RCC 7860 (cell line): Measurements from ENCODE around the gene SLC6A18.

ENCODE experiments used
- DNase-seq: peaks from one replicate; pipeline ENCODE4 v3.0.0-alpha.2; 2015; ENCODE audit warnings: low spot score
- FAIRE-seq: peaks from 2 replicates; lab custom pipeline; 2012; peaks lifted over from hg19 to GRCh38; lab: Jason Lieb, UNC

The SLC6A18 gene

DNA sequence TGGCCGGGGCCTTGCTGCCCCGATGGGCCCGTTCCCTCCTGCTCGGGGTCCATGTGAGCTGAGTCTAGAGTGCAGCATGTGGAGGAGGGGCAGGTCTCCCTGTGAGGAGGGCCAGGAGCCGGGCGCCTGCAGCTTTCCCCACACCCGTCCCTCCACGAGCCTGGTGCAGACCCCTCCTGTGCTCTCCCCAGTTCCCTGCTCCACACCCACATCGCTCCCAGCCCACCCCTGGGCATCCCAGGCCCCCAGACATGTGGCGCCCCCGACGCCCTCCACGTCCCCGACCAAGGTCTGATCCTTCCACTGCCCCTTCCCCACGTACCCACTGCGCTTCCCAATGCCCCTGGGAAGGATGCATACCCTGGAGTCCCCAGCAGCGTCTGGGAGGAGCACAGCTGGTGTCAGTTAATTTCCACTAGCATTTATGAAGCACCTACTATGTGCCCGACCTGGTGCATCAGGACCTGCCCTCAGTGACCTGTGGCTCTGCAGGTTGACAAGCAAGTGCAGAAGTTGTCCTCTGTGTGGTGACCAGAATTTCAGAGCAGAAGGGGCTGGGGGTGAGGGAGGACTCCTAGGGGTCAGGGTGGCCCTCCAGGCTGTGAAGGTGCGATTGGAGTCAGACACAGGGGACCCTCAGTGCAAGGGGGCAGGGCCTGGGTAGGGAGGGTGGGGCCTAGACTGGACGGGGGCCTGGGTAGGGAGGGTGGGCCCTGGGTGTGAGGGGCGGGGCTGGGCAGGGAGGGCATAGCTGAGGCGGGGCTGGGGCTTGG lies 10.8 kb upstream of the SLC6A18 start:
- DNase-seq: no peak
- no peak for FAIRE-seq

DNA sequence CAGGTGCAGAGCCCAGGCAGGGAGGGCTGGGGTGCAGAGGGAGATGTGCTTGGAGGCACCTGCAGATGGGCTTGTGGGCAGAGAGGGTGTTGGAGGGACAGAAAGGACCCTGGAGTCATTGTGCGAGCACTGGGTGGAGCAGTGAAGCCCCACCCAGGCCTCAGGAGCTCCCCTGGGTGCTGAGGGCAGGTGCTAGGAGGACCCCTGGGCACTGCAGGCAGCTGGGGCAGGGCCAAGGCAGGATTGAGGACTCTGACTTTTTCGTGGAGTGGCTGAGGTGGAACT lies 10.3 kb upstream of the SLC6A18 start:
- FAIRE-seq (no peak), DNase-seq (no peak)

DNA sequence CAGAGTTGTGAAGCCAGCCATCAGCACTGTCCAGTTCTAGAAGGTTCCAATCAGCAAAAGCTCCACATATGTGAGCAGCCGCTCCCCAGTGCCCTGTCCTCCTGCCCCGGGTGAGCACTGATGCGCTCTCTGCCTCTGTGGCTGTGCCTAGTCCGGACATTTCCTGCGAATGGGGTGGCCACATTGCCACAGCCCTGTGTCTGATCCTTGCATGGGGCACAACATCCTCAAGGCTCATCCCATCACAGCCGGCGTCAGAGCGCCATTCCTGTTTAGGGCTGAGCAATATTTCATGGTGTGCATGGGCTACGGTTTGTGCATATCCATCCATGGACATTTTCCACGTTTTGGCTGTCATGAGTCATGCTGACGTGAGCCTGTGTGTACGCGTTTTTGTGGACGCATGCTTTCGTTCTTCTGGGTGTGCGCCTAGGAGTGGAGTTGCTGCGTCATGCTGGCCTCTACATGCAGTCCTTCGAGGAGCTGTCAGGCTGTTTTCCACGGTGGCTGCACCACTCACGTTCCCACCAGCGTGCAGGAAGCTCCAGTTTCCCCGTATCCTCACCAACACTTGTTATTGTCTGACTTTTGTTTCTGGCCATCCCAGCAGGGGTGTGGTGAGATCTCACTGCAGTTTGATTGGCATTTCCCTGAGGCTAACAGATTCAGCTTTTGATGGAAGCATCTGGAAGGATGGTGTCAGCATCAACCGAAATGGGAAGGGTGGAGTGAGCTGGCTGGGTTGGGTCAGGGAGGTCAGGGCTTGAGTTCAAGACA lies 9.7 kb upstream of the SLC6A18 start:
- DNase-seq (no peak), FAIRE-seq (no peak)

DNA sequence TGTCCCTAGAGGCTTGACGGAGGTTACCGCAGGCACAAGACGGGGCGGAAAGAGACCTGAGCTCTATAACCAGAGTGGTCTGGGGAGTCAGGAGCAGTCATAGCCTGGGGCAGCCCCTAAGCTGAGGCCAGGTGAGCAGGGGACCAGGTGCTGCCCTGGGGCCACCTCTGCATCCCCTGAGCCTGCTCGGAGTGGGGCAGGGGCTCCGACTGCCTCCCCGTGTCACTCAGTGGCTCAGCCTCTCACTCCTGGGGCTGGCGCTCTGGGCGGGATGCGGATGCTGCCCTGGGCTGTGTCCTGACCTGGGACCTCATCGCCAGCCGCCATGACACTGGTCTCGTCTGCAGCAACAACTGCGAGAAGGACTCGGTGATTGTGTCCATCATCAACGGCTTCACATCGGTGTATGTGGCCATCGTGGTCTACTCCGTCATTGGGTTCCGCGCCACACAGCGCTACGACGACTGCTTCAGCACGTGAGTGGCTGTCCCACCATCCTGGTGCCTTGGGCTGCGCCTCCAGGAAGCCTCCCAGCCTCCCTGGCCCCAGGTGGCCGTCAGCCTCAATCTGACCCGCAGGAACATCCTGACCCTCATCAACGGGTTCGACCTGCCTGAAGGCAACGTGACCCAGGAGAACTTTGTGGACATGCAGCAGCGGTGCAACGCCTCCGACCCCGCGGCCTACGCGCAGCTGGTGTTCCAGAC lies 8.8 kb upstream of the SLC6A18 start:
- FAIRE-seq (no peak), DNase-seq (no peak)

DNA sequence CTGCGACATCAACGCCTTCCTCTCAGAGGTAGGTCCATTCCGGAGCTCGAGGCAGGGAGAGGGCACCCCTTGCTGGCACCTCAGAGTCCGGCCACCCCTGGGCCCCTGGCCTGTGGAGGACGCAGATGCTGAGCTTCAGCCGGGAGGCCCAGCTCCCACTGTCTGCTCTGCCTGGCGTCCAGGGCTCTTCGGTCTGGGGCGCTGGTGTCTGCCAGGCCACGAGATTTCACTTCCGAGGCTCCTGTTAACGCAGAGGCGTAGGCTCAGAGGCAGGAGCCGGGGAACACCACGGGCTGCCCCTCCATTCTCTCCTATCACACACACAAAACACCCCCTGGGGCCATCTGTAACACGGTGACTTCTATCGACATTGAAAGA lies 8.3 kb upstream of the SLC6A18 start:
- FAIRE-seq (no peak), DNase-seq (no peak)

DNA sequence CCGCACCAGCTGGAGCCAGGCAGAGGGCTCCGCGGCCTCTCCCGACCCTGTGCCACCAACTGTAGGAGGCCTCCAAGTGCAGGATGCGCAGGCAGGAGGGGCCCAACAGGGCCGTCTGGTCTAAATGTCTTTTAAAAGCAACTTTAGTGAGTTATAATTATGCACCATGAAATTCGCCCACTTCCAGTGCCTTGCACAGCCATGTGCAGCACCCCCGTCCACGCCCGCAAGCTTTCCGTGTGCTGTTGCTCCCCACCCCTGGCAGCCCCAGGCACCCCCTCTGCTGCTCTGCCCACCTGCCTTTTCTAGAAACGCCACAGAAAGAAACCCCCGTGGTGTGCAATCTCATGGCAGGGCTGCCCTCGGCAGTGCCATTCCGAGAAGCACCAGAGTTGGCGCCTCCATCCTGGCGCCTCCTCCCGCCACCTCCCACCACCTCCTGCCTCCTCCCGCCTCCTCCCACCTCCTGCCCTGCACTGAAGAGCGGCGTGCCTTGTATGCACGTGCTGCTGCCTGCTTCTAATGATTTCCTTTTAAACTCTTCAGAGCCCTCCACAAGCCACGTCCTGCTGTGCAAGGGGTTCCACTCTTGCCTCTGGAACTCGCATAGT lies 7.5 kb upstream of the SLC6A18 start:
- DNase-seq (no peak), FAIRE-seq (no peak)

DNA sequence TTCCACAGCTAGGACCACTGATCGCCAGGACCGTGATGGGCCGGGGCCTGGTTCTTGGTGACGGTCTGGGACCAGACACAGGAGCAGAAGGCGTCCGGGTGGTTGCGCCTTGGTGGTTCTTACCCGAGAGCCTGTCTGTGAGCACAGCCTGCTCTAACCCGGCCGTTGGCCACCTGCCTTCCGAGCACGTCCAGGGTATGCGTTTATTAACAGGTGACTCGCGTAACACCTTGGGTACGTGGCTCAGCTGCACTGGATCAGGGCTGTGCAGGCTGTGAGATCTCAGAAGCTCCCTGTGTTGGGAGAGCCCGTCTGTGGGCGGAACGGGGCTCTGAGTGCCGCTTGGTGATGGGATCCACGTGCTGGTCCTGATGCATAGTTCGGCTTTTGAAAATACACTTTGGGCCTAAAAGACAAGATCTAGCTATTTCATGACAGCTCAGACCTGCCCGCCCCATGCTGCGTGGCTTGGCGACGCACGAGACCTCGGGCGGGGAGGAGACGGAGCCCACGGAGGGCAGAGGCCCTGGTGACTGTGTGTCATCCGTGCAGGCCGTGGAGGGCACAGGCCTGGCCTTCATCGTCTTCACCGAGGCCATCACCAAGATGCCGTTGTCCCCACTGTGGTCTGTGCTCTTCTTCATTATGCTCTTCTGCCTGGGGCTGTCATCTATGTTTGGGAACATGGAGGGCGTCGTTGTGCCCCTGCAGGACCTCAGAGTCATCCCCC lies 6.7 kb upstream of the SLC6A18 start:
- FAIRE-seq: no peak
- no peak for DNase-seq

DNA sequence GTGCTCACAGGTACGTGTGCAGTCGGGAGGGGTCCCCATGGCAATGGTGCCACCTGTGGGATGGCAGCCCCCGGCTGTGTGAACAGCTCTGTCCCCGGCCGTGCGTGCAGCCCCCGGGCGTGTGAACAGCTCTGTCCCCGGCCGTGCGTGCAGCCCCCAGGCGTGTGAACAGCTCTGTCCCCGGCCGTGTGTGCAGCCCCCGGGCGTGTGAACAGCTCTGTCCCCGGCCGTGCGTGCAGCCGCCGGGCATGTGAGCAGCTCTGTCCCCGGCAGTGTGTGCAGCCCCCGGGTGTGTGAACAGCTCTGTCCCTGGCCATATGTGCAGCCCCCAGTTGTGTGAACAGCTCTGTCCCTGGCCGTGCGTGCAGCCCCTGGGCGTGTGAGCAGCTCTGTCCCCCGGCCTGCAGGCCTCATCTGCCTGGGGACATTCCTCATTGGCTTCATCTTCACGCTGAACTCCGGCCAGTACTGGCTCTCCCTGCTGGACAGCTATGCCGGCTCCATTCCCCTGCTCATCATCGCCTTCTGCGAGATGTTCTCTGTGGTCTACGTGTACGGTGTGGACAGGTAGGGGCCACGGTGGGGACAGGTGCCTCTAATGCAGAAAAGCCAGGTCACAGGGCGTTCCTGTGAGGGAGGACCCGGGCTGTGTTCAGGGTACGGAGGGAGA lies 5.9 kb upstream of the SLC6A18 start:
- FAIRE-seq (no peak), DNase-seq (no peak)

DNA sequence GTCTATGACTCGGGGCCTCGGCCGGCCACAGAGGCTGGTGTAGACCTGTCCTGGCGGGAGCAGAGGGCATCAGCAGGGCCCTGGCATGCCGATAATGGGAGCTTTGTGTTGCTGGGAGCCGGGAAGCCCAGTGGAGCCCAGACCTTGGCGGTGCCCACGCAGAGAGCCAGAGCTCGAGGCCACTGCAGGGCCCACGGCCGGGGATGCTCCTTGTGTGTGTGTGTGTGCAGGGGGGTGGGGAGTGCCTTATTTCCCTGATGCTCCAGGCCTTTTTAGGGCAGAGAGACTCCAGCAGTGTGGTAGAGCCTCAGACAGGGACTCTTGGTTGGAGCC lies 5.4 kb upstream of the SLC6A18 start:
- DNase-seq (no peak), FAIRE-seq (no peak)

DNA sequence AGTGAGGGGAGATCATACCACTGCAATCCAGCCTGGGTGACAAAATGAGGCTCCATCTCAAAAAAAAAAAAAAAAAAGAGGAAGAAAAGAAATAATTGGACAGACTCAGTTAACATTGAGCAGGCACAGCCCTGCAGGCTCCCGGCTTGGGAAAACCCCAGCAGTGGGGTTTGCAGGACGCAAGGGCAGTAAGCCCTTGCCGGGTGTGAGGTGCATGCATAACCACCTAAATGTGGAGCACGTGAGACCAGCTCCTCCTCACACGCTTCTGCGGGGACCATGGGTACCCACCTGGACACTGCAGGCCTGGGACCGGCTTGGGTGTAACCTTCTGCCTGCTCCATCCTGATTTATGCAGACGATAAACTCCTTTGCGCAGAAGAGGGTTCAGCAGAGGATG lies 4.8 kb upstream of the SLC6A18 start:
- FAIRE-seq (no peak), DNase-seq (no peak)

DNA sequence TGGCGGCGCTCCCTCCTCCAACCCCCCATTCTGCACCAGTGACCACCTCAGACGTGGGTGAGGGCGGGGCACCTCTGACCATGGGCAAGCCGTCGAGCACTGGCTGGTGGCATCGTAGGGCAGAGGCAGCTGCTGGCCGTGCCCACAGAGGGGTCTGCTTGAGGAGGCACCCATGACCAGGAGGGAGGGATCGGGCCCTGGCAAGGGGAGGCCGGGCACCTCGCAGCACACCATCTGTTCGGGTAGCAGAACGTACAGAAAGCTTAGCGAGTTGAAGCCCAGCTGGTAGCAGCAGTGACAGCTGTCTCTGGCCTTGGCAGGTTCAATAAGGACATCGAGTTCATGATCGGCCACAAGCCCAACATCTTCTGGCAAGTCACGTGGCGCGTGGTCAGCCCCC lies 4.3 kb upstream of the SLC6A18 start:
- no peak for DNase-seq
- FAIRE-seq: no peak

DNA sequence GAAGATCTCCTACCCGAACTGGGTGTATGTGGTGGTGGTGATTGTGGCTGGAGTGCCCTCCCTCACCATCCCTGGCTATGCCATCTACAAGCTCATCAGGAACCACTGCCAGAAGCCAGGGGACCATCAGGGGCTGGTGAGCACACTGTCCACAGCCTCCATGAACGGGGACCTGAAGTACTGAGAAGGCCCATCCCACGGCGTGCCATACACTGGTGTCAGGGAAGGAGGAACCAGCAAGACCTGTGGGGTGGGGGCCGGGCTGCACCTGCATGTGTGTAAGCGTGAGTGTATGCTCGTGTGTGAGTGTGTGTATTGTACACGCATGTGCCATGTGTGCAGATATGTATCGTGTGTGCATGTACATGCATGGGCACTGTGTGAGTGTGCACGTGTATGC lies 3.5 kb upstream of the SLC6A18 start:
- FAIRE-seq: no peak

DNA sequence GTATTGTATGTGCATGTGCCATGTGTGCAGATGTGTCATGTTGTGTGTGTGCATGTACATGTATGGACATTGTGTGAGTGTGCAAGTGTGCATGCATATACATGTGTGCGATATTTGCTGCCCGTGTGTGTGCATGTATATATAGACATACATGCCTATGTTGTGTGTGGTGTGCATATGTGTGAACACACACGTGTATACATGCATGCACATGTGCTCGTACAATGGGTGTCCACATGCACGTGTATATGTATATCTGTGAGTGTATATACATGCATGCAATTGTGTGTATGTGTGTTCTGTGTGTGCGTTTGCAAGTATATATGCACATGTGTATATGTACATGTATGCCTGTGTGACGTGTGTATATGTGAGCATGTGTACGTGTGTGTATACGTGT lies 3.0 kb upstream of the SLC6A18 start:
- DNase-seq: no peak
- FAIRE-seq: no peak

More for the DNA sequence above, 3.5 kb upstream of the SLC6A18 start:
- DNase-seq: no peak

DNA sequence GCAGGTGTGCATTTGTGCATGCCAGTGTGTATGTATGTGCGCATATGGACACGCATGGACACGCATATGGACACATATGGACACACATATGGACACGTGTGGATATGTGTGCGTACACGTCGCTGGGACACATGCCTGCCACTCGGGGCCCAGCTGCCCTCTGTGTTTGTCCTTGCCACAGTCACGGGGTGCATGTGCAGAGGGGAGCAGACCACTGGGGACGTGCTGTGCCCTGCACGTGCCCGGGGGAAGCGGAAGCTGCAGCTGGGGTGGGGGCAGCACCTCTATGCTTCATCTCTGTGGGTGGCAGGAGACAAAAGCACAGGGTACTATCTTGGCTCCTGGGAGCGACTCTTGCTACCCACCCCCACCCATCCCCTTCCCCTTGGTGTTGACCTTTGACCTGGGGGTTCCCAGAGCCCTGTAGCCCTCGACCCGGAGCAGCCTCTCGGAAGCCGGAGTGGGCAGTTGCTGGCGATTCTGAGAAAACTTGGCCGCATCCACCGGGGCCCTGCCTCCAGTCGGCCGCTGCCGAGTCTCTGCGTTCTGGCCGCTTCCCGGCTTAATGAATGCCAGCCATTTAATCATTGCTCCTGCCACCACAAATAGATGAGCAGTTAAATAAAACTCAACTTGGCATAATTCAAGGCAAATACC lies 2.4 kb upstream of the SLC6A18 start:
- no peak for FAIRE-seq

DNA sequence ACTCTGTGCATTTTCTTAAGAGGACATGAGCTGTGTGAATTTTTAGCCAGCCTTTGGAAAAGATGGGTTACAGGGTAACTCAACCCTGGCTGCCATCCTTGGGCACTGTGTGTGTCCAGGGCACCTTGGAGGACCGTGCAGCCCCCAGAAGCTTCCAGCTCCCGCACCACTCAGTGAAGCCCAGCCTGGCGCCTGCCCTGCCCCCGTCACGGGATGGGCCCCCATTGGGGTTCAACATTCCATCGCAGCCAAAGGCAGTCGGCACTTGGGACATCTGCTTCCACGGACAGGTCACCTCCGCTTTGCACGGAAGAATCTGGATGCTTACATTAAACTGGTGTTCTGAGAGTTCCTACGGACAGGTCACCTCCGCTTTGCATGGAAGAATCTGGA lies 1.9 kb upstream of the SLC6A18 start:
- FAIRE-seq (no peak), DNase-seq (no peak)

More for the DNA sequence above, 2.4 kb upstream of the SLC6A18 start:
- no peak for DNase-seq

DNA sequence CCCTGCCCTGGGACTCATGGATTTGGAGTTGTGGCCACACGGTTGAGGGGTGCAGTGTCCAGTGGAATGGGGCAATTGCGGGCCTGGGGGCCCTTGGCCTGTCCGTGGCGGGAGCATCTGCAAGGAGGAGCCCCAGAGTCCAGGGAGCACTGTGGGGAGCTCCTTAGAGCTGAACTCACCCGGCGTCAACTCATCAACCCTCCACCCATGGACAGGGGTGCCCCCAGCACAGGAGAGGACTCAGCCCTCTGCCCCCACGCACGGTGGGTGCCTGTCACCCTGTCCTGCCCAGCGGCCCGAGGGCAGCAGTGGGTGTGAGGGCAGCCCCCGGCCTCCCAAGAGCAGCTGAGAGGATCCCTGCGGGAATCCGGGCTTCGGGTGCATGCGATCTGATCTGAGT lies 550 bp upstream of the SLC6A18 start:
- no peak for DNase-seq
- FAIRE-seq: no peak

DNA sequence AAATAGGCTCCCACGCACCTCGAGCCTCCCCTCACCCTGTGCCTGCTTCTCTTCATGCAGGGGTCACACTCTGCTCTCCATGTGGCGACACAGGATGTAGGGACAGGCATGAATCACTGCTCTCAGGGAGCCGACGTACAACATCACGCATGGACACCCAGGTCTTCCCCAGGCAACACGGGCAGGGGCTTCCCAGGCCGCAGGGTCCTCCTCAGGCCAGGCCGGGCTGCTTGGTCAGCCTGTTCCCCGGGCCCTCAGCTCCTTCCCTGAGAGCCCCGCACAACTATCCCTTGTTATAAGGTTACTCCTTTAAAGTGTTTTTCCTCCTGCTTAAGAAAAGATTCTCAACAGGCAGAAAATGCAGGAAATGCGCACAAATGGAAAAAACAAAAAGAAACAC lies 1.1 kb downstream of the SLC6A18 start:
- DNase-seq (no peak), FAIRE-seq (no peak)

DNA sequence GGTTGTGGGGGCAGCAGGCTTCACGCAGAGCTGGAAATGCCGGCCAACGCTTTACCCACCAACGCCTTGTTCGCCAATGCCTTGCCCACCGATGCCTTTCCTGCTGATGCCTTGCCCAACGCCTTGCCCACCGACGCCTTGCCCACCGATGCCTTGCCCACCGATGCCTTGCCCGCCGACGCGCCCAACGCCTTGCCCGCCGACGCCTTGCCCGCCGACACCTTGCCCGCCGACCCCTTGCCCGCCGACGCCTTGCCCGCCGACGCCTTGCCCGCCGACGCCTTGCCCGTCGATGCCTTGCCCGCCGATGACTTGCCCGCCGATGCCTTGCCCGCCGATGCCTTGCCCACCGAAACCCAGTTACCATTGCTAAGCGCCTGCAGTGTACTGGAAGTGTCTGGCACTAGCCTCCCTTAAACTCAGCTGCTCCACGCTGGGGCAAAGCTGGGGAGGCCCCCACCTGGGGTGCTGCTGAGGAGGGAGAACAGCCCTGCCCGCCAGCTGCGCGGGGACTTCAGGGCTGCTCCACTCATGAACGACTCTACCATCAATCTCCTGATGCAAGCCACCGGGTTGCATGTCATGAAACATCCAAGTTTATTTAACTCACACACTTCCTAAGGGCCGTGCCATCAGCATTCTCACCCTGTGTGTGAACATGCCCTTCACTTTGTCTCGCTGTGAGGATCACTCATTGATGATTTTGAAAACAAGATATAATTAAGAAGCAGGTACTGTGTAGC lies 1.8 kb downstream of the SLC6A18 start:
- FAIRE-seq (no peak), DNase-seq (no peak)

DNA sequence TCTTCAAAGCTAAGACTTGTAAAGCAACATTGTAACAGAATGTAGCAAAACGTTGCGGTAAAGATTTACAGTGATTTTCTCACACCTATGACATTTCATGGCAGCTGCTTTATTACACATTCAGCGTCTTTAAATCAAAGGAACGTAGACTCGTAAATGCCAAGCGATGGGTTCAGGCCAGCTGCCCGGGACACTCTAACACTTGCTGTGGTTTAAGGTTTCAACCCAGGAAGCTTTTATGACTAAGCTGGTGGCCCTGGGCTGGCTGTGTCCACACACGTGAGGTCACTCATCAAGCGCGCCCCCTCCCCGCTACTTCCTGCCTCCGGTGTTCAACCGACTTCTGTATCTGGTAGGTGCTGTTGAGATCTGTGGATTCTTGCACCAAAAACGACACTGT lies 2.5 kb downstream of the SLC6A18 start:
- FAIRE-seq (no peak), DNase-seq (peak; percentile 16)
